Stomach smooth muscle (tissue), 2 donors: ENCODE results near the gene NR5A2.

Experiments
- H3K27ac ChIP-seq: one replicate; pipeline ENCODE4 v1.7.0; 2013; ENCODE audit warnings: mild to moderate bottlenecking, low read length, inconsistent platforms
- H3K27me3 ChIP-seq, 2 donors: one replicate each; pipeline ENCODE4 v1.7.0; 2013; ENCODE audit warnings: low read length in 2 of 2; ENCODE audit not compliant: insufficient read depth in 2 of 2, control insufficient read depth in 1 of 2
- H3K36me3 ChIP-seq, 2 donors: one replicate each; pipeline ENCODE4 v1.7.0; 2013; ENCODE audit warnings: low read length in 2 of 2; ENCODE audit not compliant: control insufficient read depth in 2 of 2, insufficient read depth in 2 of 2
- H3K4me1 ChIP-seq: one replicate; pipeline ENCODE4 v1.7.0; 2013; ENCODE audit warnings: low read length; ENCODE audit not compliant: control insufficient read depth, insufficient read depth
- H3K4me3 ChIP-seq, 2 donors: one replicate each; pipeline ENCODE4 v1.7.0; 2013; ENCODE audit warnings: low read length in 2 of 2
- H3K9ac ChIP-seq, 2 donors: one replicate each; pipeline ENCODE4 v1.7.0; 2013; ENCODE audit warnings: low read length in 2 of 2, mild to moderate bottlenecking in 1 of 2
- H3K9me3 ChIP-seq, 2 donors: one replicate each; pipeline ENCODE4 v1.7.0; 2013; ENCODE audit warnings: low read length in 2 of 2; ENCODE audit not compliant: control insufficient read depth in 2 of 2
- donor health status: healthy.
- donor health status: Pancreatic carcinoma.

The NR5A2 gene

DNA sequence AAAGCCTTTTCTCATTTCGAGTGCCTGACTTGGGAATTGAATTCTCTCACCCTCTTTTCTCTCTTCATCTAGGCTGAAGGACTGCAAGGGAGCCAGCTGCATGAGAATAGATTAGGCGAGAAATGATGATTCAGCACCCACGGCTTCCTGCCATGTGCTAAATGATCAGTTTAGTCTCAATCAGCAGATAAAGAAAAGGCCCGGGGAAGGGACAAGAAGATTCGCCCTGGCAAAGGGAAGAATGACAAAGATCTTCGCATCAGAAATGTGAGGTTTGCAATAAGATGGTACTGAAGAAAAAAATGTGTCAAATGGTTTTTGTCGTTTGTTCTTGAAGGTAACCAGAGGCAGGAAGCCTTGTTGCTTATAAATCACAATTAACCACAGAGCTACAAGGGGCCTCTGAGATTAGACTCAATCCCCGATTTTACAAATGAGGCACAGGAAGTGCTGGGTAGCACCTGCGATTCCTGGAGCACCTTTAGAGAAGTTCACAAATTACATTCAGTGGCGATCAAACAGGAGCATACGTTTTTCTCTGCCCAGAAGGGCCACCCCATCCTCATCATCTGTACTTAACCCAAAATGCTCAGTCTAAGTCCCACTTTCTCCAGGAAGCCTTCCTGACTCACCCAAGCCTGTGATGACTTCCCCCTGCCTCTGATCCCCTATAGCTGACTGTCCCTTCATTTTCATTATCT lies 198.9 kb downstream of the NR5A2 start:
- no peak overlapping the region for H3K9ac ChIP-seq
- H3K9me3 ChIP-seq = no peaks in the 10 kb centered on the region
- no peak overlapping the region for H3K27ac ChIP-seq
- no peaks in the 10 kb centered on the region for H3K4me1 ChIP-seq
- H3K36me3 ChIP-seq = no peaks in the 10 kb centered on the region
- H3K4me3 ChIP-seq = no peak overlapping the region
- H3K27me3 ChIP-seq = no peaks in the 10 kb centered on the region

- no peaks in the 10 kb centered on the region for H3K4me1 ChIP-seq
- H3K27ac ChIP-seq = no peak overlapping the region
- H3K27me3 ChIP-seq = no peaks in the 10 kb centered on the region
- no peak overlapping the region for H3K9ac ChIP-seq
- H3K4me3 ChIP-seq = no peak overlapping the region
- no peaks in the 10 kb centered on the region for H3K9me3 ChIP-seq
- H3K36me3 ChIP-seq = no peaks in the 10 kb centered on the region
Measured at GRCh38 chr1:200226969-200227303, 199.4 kb downstream of the NR5A2 start.
